ENCODE measurements around the gene EHHADH.
A peak's percentile ranks its signal among the peaks of the same experiment; 100 is the strongest.

Gene EHHADH

DNA sequence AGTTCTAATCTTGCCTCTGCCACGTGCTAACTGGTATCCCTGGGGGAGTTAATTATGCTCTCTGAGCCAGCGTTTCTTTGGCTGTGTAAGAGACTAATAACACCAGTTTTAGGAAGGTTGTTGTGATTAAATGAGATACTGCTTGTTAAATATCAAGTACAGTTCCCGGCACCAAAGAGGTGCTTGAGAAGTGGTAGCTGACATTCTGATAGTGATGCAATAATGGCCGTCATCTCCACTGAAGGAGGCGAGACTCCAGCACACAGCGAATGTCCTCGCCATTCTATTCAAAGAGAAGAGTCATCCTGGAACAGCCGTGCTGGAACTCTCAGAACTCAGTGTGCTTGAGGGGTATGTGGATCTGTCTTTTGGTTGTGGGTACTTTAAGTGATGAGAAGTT, 91.2 kb downstream of the EHHADH start:
- no peaks in the 10 kb centered on the region for H3K36me3 ChIP-seq (ENCODE audit: control insufficient read depth, insufficient read depth, low read length)
- H3K9me3 ChIP-seq (ENCODE audit: control insufficient read depth, insufficient read depth, low read length) = no peaks in the 10 kb centered on the region
- H3K4me3 ChIP-seq (ENCODE audit: low read length) = no peak overlapping the region
- no peak for DNase-seq (ENCODE audit: low read depth, low spot score)
- no peak overlapping the region for H3K27ac ChIP-seq (ENCODE audit: low read length)
- H3K4me1 ChIP-seq (ENCODE audit: control insufficient read depth, insufficient read depth, low read length) = no peaks in the 10 kb centered on the region
- no CpG with 5 or more reads among the region's 8 CpGs for WGBS (ENCODE audit: insufficient coverage, insufficient read length)
- H3K27me3 ChIP-seq (ENCODE audit: control insufficient read depth, insufficient read depth, low read length) = no peaks in the 10 kb centered on the region

GRCh38 chr3:185161761-185162160, 92.1 kb downstream of the EHHADH start:
- H3K4me1 ChIP-seq (ENCODE audit: control insufficient read depth, insufficient read depth, low read length) = no peaks in the 10 kb centered on the region
- WGBS (ENCODE audit: insufficient coverage, insufficient read length) = no CpG with 5 or more reads among the region's 5 CpGs

GRCh38 chr3:185157347-185157746, 96.5 kb downstream of the EHHADH start:
- no peak overlapping the region for H3K4me3 ChIP-seq (ENCODE audit: low read length)
- no peaks in the 10 kb centered on the region for H3K36me3 ChIP-seq (ENCODE audit: control insufficient read depth, insufficient read depth, low read length)
- H3K4me1 ChIP-seq (ENCODE audit: control insufficient read depth, insufficient read depth, low read length) = peaks cover 6% of the 10 kb centered on the region; the same call in 1 of the 2 replicates
- WGBS (ENCODE audit: insufficient coverage, insufficient read length) = no CpG with 5 or more reads among the region's 3 CpGs
- no peaks in the 10 kb centered on the region for H3K9me3 ChIP-seq (ENCODE audit: control insufficient read depth, insufficient read depth, low read length)
- peaks cover 2% of the 10 kb centered on the region; the same call in 1 of the 2 replicates for H3K27me3 ChIP-seq (ENCODE audit: control insufficient read depth, insufficient read depth, low read length)
- no peak overlapping the region for H3K27ac ChIP-seq (ENCODE audit: low read length)
- no peak for DNase-seq (ENCODE audit: low read depth, low spot score)

More at GRCh38 chr3:185161761-185162160, 92.1 kb downstream of the EHHADH start:
- no peak for DNase-seq (ENCODE audit: low read depth, low spot score)
- Histone ChIP-seq H3K9me3 (ENCODE audit: control insufficient read depth, insufficient read depth, low read length) (no peaks in the 10 kb centered on the region), H3K27ac (ENCODE audit: low read length) (no peak overlapping the region), H3K27me3 (ENCODE audit: control insufficient read depth, insufficient read depth, low read length) (no peaks in the 10 kb centered on the region), H3K36me3 (ENCODE audit: control insufficient read depth, insufficient read depth, low read length) (no peaks in the 10 kb centered on the region), H3K4me3 (ENCODE audit: low read length) (no peak overlapping the region)

DNA sequence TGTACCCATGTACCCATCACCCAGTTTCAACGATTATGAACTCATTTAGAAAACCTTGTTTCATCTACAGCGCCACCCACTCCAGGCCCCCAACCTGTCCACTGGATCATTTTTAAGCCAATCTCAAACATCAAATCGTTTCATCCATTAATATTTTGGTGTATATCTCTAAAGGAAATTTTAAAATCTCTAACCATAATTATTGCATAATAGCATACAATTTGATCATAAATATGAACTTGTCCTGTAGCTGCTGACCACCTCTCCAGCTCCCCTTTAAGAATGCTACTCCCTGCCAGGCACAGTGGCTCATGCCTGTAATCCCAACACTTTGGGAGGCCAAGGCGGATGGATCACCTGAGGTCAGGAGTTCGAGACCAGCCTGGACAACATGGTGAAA, 98.2 kb downstream of the EHHADH start:
- Histone ChIP-seq H3K4me1 (ENCODE audit: control insufficient read depth, insufficient read depth, low read length) (peaks cover 6% of the 10 kb centered on the region; the same call in 1 of the 2 replicates), H3K27ac (ENCODE audit: low read length) (no peak overlapping the region), H3K36me3 (ENCODE audit: control insufficient read depth, insufficient read depth, low read length) (no peaks in the 10 kb centered on the region), H3K27me3 (ENCODE audit: control insufficient read depth, insufficient read depth, low read length) (peaks cover 7% of the 10 kb centered on the region), H3K4me3 (ENCODE audit: low read length) (no peak overlapping the region), H3K9me3 (ENCODE audit: control insufficient read depth, insufficient read depth, low read length) (no peaks in the 10 kb centered on the region)
- no CpG with 5 or more reads among the region's 5 CpGs for WGBS (ENCODE audit: insufficient coverage, insufficient read length)
- DNase-seq (ENCODE audit: low read depth, low spot score) = no peak

DNA sequence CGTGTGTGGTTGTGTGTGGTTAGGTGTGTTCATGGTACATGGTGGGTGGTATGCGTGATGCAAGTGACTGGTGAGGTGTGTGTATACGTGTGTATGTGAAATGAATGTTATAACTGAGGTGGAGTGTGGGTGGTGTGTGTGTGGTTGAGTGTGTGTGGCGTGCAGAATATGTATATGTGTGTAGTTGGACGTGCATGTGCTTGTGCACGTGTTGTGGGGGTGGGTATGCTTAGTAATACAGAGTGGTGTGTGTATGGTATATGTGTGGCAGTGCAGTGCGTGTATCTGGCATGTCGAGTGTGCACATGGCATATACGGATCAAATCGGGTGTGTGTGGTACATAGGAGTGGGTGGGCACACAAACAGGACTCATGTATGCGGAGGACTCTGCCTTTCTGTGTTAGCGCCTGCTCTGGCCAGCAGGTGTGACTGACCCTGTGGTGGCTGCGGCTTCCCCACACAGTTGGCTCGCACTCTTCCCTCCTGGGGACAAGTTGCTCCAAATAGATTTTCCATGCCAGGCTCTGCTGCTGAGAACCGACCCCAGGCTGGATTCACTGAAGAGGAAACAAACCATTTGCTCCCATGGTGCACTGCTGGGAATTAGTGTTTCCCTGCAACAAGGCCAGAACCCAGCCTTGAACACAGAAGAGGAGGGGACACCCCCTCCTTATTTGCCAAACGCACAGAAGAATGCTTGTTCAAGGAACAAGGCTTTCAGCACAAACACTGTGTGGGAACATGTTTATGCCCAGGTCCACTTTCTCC, 99.8 kb downstream of the EHHADH start:
- peaks cover 6% of the 10 kb centered on the region; the same call in 1 of the 2 replicates for H3K4me1 ChIP-seq (ENCODE audit: control insufficient read depth, insufficient read depth, low read length)
- H3K27me3 ChIP-seq (ENCODE audit: control insufficient read depth, insufficient read depth, low read length) = peaks cover 10% of the 10 kb centered on the region
- 100% methylated on average over 5 of the region's 16 CpGs for WGBS (ENCODE audit: insufficient coverage, insufficient read length)

GRCh38 chr3:185153171-185153771, 100.6 kb downstream of the EHHADH start:
- H3K27me3 ChIP-seq (ENCODE audit: control insufficient read depth, insufficient read depth, low read length) = peaks cover 10% of the 10 kb centered on the region
- H3K4me1 ChIP-seq (ENCODE audit: control insufficient read depth, insufficient read depth, low read length) = peaks cover 6% of the 10 kb centered on the region; the same call in 1 of the 2 replicates
- H3K36me3 ChIP-seq (ENCODE audit: control insufficient read depth, insufficient read depth, low read length) = no peaks in the 10 kb centered on the region
- no CpG with 5 or more reads among the region's 53 CpGs for WGBS (ENCODE audit: insufficient coverage, insufficient read length)
- H3K4me3 ChIP-seq (ENCODE audit: low read length) = peak overlapping the region; percentile 55; the same call in 1 of the 2 replicates
- DNase-seq (ENCODE audit: low read depth, low spot score) = no peak
- no peaks in the 10 kb centered on the region for H3K9me3 ChIP-seq (ENCODE audit: control insufficient read depth, insufficient read depth, low read length)
- H3K27ac ChIP-seq (ENCODE audit: low read length) = no peak overlapping the region

More for the DNA sequence above, 99.8 kb downstream of the EHHADH start:
- DNase-seq (ENCODE audit: low read depth, low spot score) = no peak
- Histone ChIP-seq H3K36me3 (ENCODE audit: control insufficient read depth, insufficient read depth, low read length) (no peaks in the 10 kb centered on the region), H3K4me3 (ENCODE audit: low read length) (no peak overlapping the region; the same call in 1 of the 2 replicates), H3K9me3 (ENCODE audit: control insufficient read depth, insufficient read depth, low read length) (no peaks in the 10 kb centered on the region), H3K27ac (ENCODE audit: low read length) (no peak overlapping the region)

GRCh38 chr3:185152410-185153170, 101.3 kb downstream of the EHHADH start, which contains the start of gene C3orf70:
C3orf70 (minus strand) TSS chr3:185153060; CDS start chr3:185152823, 237 bp downstream.
- no peaks in the 10 kb centered on the region for H3K9me3 ChIP-seq (ENCODE audit: control insufficient read depth, insufficient read depth, low read length)
- no peak within 1 kb of the TSS for H3K27ac ChIP-seq (ENCODE audit: low read length)
- H3K27me3 ChIP-seq (ENCODE audit: control insufficient read depth, insufficient read depth, low read length) = peaks cover 10% of the 10 kb centered on the region
- H3K4me3 ChIP-seq (ENCODE audit: low read length) = peak within 1 kb of the TSS; percentile 55; the same call in 1 of the 2 replicates
- H3K4me1 ChIP-seq (ENCODE audit: control insufficient read depth, insufficient read depth, low read length) = peaks cover 6% of the 10 kb centered on the region; the same call in 1 of the 2 replicates
- DNase-seq (ENCODE audit: low read depth, low spot score) = no peak
- no CpG with 5 or more reads among the region's 113 CpGs for WGBS (ENCODE audit: insufficient coverage, insufficient read length)
- no peaks in the 10 kb centered on the region for H3K36me3 ChIP-seq (ENCODE audit: control insufficient read depth, insufficient read depth, low read length)

DNA sequence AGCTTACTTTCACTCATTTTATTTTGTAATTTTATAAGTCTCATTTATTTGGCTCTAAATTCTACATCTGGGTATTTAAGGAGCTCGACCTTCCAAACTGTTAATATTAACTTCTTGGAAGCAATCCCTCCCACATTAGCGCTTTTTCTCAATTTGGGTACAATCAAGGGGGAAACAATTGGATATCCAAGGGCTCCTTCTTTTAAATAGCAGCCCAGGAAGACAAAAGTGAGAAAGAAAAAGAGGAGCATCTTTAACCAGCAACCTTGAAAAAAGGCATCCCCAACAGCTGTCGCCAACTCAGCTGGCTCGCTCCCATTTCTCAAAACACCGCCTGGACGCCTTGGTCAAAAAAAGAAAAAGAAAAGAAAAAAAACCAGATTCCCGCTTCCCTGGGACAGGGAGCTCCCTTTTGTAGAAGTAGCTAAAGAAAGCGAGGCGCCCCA, 101.9 kb downstream of the EHHADH start:
- DNase-seq (ENCODE audit: low read depth, low spot score) = no peak
- H3K27me3 ChIP-seq (ENCODE audit: control insufficient read depth, insufficient read depth, low read length) = peaks cover 10% of the 10 kb centered on the region
- peaks cover 6% of the 10 kb centered on the region; the same call in 1 of the 2 replicates for H3K4me1 ChIP-seq (ENCODE audit: control insufficient read depth, insufficient read depth, low read length)
- no CpG with 5 or more reads among the region's 9 CpGs for WGBS (ENCODE audit: insufficient coverage, insufficient read length)
- no peaks in the 10 kb centered on the region for H3K9me3 ChIP-seq (ENCODE audit: control insufficient read depth, insufficient read depth, low read length)
- peak overlapping the region; percentile 55; the same call in 1 of the 2 replicates for H3K4me3 ChIP-seq (ENCODE audit: low read length)
- no peak overlapping the region for H3K27ac ChIP-seq (ENCODE audit: low read length)
- H3K36me3 ChIP-seq (ENCODE audit: control insufficient read depth, insufficient read depth, low read length) = no peaks in the 10 kb centered on the region

GRCh38 chr3:185151101-185151963, 102.5 kb downstream of the EHHADH start:
- Histone ChIP-seq H3K4me3 (ENCODE audit: low read length) (no peak overlapping the region), H3K27ac (ENCODE audit: low read length) (no peak overlapping the region), H3K4me1 (ENCODE audit: control insufficient read depth, insufficient read depth, low read length) (peaks cover 6% of the 10 kb centered on the region; the same call in 1 of the 2 replicates), H3K27me3 (ENCODE audit: control insufficient read depth, insufficient read depth, low read length) (peaks cover 10% of the 10 kb centered on the region), H3K9me3 (ENCODE audit: control insufficient read depth, insufficient read depth, low read length) (no peaks in the 10 kb centered on the region), H3K36me3 (ENCODE audit: control insufficient read depth, insufficient read depth, low read length) (no peaks in the 10 kb centered on the region)
- no CpG with 5 or more reads among the region's 8 CpGs for WGBS (ENCODE audit: insufficient coverage, insufficient read length)
- DNase-seq (ENCODE audit: low read depth, low spot score) = no peak

Data from iPS DF 6.9 (cell line).